HCT116 (cell line): Measurements from ENCODE around the gene FAT2.

Source experiments
- CTCF ChIP-seq, 3 experiments: fragments of 200-600 bp in 1 of 3; sonication (generic) in 1 of 3; IDR thresholded peaks in 2 of 3; conservative IDR thresholded peaks in 1 of 3; 2 replicates each; pipeline ENCODE4 v1.5.1; 2012 to 2017; ENCODE audit warnings: low read depth in 2 of 3, low read length in 2 of 3, antibody characterized with exemption in 1 of 3, borderline replicate concordance in 1 of 3, control low read depth in 1 of 3, mild to moderate bottlenecking in 1 of 3, mixed read lengths in 1 of 3, mixed run types in 1 of 3, moderate library complexity in 1 of 3; ENCODE audit not compliant: insufficient read depth in 1 of 3
- EZH2 ChIP-seq: fragments of 200-600 bp; sonication (generic); IDR thresholded peaks from 2 replicates; pipeline ENCODE4 v1.6.1; 2017; ENCODE audit warnings: antibody characterized with exemption, mixed run types
- EZH2phosphoT487 ChIP-seq: fragments of 200-600 bp; IDR thresholded peaks from 2 replicates; pipeline ENCODE4 v1.6.1; 2018; ENCODE audit warnings: antibody characterized with exemption, borderline replicate concordance
- POLR2A ChIP-seq: IDR thresholded peaks from 2 replicates; pipeline ENCODE4 v1.7.0; 2011; ENCODE audit warnings: borderline replicate concordance; ENCODE audit not compliant: insufficient read depth, insufficient read length; ENCODE audit errors: extremely low read depth

GRCh38 chr5:151572657-151573368, 18.3 kb downstream of the FAT2 start:
- TF ChIP-seq EZH2 (no peak), POLR2A (no peak), CTCF (IDR thresholded peaks at IDR 0.05 in 2 of 3, conservative IDR thresholded peaks at IDR 0.05 in 1 of 3; ENCODE audit: borderline replicate concordance in 1 of 3, insufficient read depth in 1 of 3, low read depth in 2 of 3, low read length in 2 of 3) (no peak), EZH2phosphoT487 (no peak)
